ENCODE results near the gene ZNF865.

- TF ChIP-seq CTCF (IDR thresholded peaks at IDR 0.05), result no peak
- TF ChIP-seq POLR2A (IDR thresholded peaks at IDR 0.05), result no peak
- no peak for TF ChIP-seq EP300 (IDR thresholded peaks at IDR 0.05)
These were observed 13.9 kb upstream of the ZNF865 start for GRCh38 chr19:55591555-55591954.
